ENCODE measurements around the gene ZDHHC13.

ZDHHC13 gene

DNA sequence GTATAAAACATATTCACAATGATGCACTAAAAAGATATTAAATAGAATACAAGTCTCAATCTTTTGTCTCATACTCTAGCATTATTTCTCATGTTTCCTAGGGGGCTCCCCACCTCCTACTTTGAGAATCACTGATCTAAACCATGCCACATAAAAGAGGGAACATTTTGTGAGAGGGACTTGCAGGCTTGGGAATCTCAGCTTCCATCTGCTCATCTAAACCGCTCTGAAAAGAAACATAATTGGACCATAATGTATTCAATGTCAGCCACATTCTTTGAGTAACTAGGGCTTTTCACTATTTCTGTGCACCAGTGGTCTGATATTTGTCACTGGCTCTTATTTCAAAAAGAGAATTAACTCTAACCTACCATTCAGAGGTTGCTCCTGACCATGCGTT lies 91.2 kb downstream of the ZDHHC13 start:
- no peak for DNase-seq (ENCODE audit: low read depth in 2 of 2)

DNA sequence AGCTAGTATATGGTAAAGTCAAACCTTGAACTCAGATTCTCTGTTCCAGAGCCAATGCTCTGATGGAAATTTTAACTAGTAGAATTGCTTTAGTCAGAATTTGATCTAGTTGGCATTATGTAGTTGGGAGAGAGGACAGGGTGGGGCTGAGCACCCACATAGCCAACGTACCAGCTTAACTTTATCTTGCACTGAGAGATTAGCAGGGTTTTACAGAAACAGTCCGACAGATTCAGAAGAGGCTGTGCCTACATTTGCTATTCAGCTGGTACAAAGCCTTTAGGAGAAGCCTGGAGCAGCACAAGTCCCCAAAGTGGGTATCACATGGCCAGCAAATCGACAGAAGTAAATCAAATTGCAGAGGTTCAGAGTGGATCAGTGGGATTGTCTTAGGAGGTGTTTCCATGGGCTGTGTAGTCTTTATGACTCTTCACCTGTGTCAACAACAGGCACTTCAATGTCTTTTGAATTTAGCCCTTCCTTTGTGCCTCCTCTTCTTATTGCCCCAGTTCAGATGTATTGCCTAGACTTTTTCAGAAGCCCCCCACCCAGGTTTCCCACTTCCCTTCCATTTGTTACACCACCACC lies 92.1 kb downstream of the ZDHHC13 start:
- no peak for DNase-seq (ENCODE audit: low read depth in 2 of 2)

DNA sequence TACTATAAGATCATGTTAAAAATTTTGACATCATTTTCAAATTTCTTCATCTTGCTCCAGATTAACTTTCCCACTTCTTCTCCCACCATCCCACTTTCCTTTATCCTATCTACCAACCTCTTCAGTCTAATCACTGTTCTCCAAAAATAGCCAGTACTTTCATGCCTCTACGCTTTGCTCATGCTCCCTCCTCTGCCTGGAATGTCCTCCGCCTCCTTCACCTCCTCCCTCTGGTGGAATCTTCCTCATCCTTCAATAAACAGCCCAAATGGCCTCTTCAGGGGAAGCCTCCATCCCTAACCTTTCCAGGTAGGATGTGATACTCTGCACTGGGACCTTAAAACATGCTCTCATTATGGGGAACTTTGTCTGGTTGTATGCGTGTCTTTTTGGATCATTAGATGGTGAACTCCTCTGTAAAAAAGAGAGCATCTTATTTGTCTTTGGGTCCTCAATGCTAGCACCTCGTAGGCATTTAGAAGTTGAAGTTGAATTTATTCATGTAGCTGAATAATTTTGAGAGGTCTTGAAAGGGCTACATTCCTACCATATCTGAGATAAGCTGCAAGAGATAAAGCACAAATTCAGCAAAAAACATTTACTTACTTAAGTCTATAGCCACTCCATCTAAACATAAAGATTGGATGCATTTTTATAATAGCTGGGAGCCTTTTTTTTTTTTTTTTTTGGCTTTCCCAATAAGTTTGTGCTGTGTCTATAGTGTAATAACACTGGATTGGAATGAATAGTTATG lies 92.8 kb downstream of the ZDHHC13 start:
- DNase-seq (ENCODE audit: low read depth in 2 of 2) = no peak

DNA sequence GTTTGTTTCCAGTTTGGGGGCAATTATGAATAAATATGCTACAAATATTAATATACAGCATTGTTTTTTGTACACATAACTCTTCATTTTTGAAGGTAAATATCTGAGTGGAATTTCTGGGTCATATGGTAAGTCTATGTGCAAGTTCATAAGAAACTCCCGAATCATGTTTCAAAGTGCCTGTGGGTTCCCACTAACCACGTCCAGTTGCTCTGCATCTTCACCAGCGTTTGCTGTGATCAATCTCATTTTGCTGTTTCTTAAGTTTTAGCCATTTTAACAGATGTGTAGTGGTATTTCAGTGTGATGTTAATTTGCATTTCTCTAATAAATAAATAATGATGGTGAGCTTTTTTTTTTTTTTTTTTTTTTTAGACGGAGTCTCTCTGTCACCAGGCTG lies 99.1 kb downstream of the ZDHHC13 start:
- DNase-seq (ENCODE audit: low read depth in 2 of 2) = no peak

DNA sequence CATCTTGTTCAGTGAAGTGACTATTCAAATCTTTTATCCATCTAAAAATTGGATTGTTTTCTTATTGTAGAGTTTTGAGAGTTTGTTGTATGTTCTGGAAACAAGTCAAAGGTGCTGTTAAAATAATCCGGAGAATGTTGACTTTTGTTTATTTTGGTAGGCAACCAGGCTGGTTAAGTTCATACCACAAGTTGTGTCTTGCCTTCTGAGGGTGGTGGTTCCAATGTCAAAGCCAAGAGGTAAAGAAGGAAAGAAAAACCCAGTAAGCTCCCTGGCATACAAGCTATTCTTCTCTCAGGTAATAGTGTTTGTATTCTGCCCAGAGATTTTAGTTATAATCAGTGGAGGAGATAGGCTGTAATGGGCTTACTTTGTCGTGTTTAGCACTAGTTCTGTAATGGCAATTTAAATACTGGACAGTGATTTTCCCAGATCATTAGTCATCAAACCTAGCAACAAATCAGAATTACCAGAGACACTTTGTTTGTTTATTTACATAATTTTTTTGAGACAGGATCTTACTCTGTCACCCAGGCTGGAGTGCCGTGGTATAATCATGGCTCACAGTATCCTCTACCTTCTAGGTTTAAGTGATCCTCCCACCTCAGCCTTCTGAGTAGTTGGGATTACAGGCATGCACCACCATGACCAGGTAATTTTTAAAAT lies 99.9 kb downstream of the ZDHHC13 start:
- no peak for DNase-seq (ENCODE audit: low read depth in 2 of 2)

DNA sequence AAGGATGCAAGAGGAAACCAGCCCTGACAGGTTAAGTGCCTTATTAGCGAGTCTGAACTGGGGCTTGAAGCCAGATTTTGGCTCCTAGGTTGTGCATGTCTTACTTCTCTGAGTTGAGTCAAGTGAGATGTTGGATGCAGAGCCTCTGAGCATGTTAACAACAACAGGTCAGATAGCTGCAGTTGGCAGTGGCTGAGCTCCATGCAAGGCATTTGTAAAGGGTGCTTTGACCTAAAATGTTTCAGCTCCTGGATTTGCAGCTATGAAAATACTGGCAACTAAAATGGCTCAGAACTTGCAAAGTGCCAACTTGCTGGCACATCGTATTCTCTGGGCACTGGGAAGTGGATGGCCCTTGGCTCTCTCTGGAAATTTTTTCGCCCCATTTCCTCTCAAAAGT lies 101.2 kb downstream of the ZDHHC13 start:
- DNase-seq (ENCODE audit: low read depth in 2 of 2) = no peak

DNA sequence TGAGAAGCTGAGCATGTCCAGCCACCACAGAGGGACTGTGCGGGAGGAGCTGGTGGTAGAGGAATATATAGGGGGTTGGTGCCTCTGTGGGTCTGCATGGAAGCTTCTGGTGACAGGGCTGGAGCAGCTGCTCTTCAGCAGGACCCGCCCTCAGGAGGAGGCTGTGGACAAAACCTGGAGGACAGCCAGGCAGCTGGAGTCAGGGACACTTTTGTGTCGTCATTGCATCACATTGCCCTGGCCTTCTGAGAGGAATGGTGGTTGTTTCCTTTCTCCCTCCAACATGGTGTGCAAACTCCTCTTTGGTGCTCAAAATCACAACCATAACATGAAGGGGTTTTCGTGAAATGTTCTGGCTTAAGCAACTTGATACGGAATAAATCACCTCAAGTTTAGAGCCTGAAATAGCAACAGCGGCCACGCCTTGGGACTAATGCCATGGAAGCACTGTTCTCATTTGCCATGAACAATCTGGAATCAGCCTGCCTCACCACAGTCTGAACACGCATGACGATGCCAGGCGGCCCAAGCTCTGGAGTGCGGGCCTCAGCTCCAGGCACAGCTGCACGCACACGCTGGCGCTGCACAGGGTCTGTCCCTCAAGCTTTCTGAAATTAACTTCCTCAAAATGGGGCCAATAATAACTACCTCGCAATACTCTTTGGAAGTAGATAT lies 102.0 kb downstream of the ZDHHC13 start:
- no peak for DNase-seq (ENCODE audit: low read depth in 2 of 2)

DNA sequence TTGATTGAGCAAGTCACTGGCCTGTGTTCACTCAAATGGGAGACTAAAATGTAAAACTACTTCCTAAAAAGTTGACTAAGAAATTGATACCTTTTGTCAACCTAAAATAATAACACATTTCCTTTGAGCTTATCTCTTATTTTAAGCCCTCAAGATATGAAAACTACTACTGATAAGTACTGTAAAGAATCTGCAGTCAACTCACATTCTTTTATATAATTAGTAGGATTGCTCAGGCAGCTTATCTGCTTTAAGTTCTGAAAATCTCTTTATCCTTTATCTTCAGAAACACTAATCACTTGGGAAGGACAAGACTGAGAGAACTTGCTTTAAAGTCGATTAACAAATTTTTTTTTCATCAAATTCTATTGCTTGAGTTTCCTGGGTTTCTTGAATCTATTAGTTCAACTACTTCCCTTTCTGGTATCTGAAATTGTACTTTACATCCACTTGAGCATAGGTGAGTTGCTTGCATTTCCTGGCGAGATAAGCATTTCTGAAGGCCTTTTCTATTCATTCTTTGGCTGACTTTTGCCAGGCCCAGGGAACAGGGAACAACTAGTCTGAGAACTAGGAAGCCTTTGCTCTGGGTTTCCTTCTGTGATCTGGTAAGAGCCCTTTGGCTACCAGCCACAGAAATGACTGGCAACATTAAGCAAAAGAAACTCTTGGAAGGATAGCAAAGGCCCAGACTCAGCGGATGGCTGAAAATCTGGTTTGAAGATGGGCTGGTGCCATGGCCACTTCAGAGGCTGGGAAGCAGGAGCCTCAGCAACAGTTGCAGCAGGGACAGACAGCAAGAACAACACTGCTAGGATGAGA lies 104.1 kb downstream of the ZDHHC13 start:
- DNase-seq (ENCODE audit: low read depth in 2 of 2) = no peak

DNA sequence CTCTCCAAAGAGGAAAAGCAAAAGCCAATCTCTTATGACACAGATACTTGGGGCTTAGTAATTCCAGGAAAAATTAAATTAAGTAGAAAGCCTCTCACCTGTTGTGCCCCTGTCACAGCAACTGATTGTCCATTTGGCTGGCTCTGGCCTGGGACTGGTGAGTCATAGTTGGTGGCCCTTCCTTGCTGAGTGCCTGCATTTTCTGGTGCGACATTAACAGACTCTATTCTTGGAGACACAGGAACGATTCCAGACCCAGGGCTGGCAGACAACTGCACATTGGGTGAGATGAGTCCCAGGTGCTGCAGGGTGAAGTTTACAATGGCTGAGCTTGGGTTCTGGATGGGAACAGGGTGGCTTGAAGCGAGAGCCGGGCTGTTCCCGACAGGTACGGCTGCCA lies 108.2 kb downstream of the ZDHHC13 start:
- no peak for DNase-seq (ENCODE audit: low read depth in 2 of 2)

DNA sequence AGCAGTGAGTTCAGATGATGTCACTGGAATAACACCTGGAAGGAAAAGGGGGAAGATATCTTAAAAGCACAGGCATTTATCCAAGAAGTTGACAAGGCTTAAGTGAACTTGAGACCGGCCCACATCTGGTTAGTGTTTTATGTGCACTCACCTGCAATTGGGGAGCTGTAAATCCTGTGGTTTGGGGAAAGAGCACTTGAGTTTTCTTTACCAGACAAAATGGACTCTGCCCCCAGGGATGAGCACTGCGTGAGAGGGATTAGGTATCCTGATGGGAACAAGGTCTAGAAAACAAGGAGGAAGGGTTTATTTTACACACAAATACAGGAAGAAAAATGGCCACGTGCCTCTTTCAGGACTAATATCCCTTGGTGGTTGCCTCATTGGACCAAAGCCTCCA lies 108.6 kb downstream of the ZDHHC13 start:
- DNase-seq (ENCODE audit: low read depth in 2 of 2) = no peak
